ENCODE data around the gene UBE2Q1.

DNA sequence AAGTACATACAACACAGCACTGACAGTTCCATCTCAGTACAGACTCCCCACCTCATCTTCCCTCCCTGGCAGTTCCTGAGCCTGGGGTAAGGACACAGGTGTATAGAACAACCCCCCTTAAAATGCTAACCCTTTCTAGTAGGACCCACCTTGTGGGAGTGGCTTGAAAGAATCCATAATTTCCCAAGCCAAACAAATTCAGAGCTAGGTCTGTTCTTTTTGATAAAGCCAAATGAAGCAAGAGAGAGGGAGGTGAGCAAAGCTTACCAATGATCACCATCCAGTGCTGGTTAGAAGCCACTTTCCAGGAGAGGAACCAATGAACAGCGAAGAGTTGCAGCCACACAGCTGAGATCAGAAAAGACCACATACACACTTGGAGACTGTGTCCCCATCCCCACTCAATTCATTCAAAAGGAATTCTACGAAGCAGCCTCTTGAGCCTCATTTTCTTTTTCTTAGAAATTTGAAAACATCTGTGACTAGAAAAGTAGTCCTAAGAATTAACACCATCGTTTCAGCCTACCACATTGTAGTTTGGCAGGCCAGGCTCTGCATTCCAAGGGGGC, 9.2 kb downstream of the UBE2Q1 start:
- TF ChIP-seq CTCF (IDR thresholded peaks at IDR 0.05): no peak
- no peak for TF ChIP-seq NR3C1 (CRISPR knock-in tag; conservative IDR thresholded peaks at IDR 0.05; ENCODE audit: low read depth)
- no peak for TF ChIP-seq ATF6 (CRISPR knock-in tag; IDR thresholded peaks at IDR 0.05)
- TF ChIP-seq CREM (CRISPR knock-in tag; IDR thresholded peaks at IDR 0.05): no peak
- no peak for TF ChIP-seq NR1H2 (CRISPR knock-in tag; IDR thresholded peaks at IDR 0.05)
- TF ChIP-seq USF2 (CRISPR knock-in tag; IDR thresholded peaks at IDR 0.05): no peak
- TF ChIP-seq, protein P1, sequence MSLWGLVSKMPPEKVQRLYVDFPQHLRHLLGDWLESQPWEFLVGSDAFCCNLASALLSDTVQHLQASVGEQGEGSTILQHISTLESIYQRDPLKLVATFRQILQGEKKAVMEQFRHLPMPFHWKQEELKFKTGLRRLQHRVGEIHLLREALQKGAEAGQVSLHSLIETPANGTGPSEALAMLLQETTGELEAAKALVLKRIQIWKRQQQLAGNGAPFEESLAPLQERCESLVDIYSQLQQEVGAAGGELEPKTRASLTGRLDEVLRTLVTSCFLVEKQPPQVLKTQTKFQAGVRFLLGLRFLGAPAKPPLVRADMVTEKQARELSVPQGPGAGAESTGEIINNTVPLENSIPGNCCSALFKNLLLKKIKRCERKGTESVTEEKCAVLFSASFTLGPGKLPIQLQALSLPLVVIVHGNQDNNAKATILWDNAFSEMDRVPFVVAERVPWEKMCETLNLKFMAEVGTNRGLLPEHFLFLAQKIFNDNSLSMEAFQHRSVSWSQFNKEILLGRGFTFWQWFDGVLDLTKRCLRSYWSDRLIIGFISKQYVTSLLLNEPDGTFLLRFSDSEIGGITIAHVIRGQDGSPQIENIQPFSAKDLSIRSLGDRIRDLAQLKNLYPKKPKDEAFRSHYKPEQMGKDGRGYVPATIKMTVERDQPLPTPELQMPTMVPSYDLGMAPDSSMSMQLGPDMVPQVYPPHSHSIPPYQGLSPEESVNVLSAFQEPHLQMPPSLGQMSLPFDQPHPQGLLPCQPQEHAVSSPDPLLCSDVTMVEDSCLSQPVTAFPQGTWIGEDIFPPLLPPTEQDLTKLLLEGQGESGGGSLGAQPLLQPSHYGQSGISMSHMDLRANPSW (CRISPR knock-in tag; conservative IDR thresholded peaks at IDR 0.05; ENCODE audit: low read depth): no peak
- no peak for TF ChIP-seq KAT7 (CRISPR knock-in tag; IDR thresholded peaks at IDR 0.05; ENCODE audit: borderline replicate concordance)

Data from WTC11 (cell line).